Activated naive CD4-positive, alpha-beta T cell treated with anti-CD3 and anti-CD28 coated beads for 36 hours (primary cell): ENCODE measurements around the gene SNRPA1. TPM values are rescaled to one million over a fixed set of nuclear protein-coding genes. Genes with fewer than 3 reads are reported as not detected.
A peak's percentile ranks its signal among the peaks of the same experiment; 100 is the strongest.

Source experiments
- CTCF ChIA-PET: fragments of 350-600 bp; sonication (Branson Sonifier 250); formaldehyde crosslinking; loops from one replicate; lab custom pipeline; 2021; ENCODE audit warnings: antibody characterized with exemption; lab: Charles Lee
- DNase-seq: peaks from one replicate; pipeline ENCODE4 v3.0.0-alpha.2; 2020
- H3K27ac Mint-ChIP-seq: one replicate; pipeline ENCODE4 v1.8.0; 2021; ENCODE audit warnings: mild to moderate bottlenecking, mixed read lengths
- H3K27me3 Mint-ChIP-seq: one replicate; pipeline ENCODE4 v1.8.0; 2021; ENCODE audit warnings: low read depth, mixed read lengths
- H3K36me3 Mint-ChIP-seq: one replicate; pipeline ENCODE4 v1.8.0; 2021; ENCODE audit warnings: low read depth, mixed read lengths
- H3K4me1 Mint-ChIP-seq: one replicate; pipeline ENCODE4 v1.8.0; 2021; ENCODE audit warnings: low read depth, mixed read lengths
- H3K4me3 Mint-ChIP-seq: one replicate; pipeline ENCODE4 v1.8.0; 2021; ENCODE audit warnings: mild to moderate bottlenecking, moderate library complexity, mixed read lengths
- H3K9me3 Mint-ChIP-seq: one replicate; pipeline ENCODE4 v1.8.0; 2021; ENCODE audit warnings: mixed read lengths
- intact Hi-C: fragments of 100-400 bp; cut with micrococcal nuclease; formaldehyde crosslinking; loops from one replicate; pipeline ENCODE4 v1.15.1; 2023
- total RNA-seq, 2 experiments: library from RNA; stranded (reverse); gene quantifications; one replicate each; pipeline ENCODE4 v1.2.3, GENCODE V29; 2021

The SNRPA1 gene
- total RNA-seq, 2 experiments from 2014 or later, result 205 to 212 TPM

DNA sequence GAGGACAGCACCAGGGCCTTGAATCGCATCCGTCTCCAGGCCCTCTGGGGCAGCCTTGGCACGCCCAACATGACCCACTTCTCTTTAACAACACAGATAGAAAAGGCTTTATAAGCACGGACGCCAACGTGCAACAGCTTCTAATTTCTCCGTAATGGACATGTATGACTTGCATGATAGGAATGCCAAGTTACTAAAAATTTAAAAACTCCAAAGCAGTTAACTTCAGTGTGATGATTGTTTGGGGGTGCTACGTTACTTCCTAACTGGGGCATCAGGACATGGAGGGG lies 30.9 kb upstream of the SNRPA1 start:
- intact Hi-C loops, result no loop called here
- peaks cover 4% of the 10 kb centered on the region for H3K27me3 Mint-ChIP-seq
- no peaks in the 10 kb centered on the region for H3K36me3 Mint-ChIP-seq
- peaks cover 4% of the 10 kb centered on the region for H3K4me1 Mint-ChIP-seq
- CTCF ChIA-PET, result interaction anchor here (0.6 kb wide), 1 partner anchor 30 kb away, joined by 4 read pairs; no protein-coding TSS in a partner anchor
- no peak overlapping the region for H3K4me3 Mint-ChIP-seq
- H3K9me3 Mint-ChIP-seq, result no peaks in the 10 kb centered on the region
- H3K27ac Mint-ChIP-seq, result no peak overlapping the region
- no peak for DNase-seq

DNA sequence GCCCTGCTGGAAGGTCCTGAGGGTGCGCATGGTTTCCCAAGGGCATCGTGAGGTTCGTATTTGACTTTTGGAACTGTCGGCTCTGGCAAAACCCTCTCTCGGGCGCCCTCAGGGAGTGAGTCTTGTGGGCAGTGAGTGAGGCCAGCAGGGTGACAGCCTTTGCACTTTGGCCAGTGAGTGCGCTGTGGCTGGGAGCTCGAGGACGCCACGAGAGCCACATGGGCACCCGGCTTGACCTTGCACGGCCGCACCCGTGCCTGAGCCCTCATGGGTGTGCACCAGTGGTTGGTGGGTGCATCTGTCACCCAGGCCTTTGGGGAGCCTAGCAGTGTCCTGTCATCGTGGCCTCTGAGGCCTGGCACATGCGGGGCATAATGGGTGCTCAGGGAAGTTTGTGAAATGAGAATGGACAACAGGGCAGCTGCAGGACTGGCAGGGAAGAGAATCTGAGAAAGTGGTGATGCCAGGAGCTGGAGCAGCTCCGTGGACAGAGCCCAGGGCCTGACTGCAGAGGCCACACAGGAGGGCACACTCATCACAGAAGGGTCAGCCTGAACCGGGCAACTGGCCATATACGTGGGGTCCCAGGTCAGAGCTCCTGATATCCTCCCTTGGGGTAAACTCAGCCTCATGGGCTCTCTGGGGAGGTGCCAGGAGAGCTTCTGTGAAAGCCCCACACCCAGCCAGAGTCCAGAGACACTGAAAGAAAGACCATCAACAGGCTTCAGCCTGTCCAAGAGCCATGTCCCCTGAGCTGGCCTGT lies 30.4 kb upstream of the SNRPA1 start:
- no peak for DNase-seq
- Mint-ChIP-seq H3K4me3 (no peak overlapping the region), H3K36me3 (no peaks in the 10 kb centered on the region), H3K27ac (no peak overlapping the region), H3K9me3 (no peaks in the 10 kb centered on the region), H3K27me3 (peaks cover 4% of the 10 kb centered on the region), H3K4me1 (peaks cover 7% of the 10 kb centered on the region)
- intact Hi-C loops, result no loop called here
- CTCF ChIA-PET, result interaction anchor here (0.6 kb wide), 1 partner anchor 30 kb away, joined by 4 read pairs; no protein-coding TSS in a partner anchor

DNA sequence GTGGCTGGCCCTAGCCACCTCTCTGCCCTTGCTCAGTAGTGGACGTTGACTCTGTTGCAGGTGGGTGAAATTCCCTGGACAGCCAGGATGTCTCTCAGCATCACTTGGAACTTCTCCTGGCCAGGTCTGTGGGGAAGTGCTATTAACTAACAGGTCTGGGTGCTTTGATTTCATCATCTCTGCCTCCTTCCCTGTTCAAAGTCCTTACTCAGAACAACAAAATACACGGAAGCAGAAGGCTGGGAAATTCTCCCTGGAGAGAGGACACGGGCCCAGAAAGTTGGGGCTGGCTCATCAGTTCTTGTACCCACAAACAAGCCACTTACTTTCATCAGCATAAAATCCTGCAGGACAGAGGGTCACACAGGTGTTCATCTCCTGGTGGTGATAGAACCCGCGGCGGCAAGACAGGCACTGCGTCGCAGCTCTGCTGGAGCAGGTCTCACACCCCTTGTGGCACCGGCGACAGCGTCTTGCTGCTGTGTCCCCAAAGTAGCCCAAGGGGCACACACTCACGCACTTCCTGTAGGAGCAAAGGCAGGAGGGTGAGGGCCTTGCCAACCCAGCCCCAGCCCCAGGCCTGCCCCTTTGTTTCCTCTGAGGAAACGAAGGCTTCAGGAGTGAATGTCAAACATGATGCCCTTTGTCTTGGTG lies 29.6 kb upstream of the SNRPA1 start:
- intact Hi-C loops, result no loop called here
- no peak for DNase-seq
- no peaks in the 10 kb centered on the region for H3K9me3 Mint-ChIP-seq
- no peak overlapping the region for H3K27ac Mint-ChIP-seq
- peaks cover 4% of the 10 kb centered on the region for H3K27me3 Mint-ChIP-seq
- peaks cover 10% of the 10 kb centered on the region for H3K4me1 Mint-ChIP-seq
- CTCF ChIA-PET, result no interaction called here
- no peaks in the 10 kb centered on the region for H3K36me3 Mint-ChIP-seq
- no peak overlapping the region for H3K4me3 Mint-ChIP-seq

DNA sequence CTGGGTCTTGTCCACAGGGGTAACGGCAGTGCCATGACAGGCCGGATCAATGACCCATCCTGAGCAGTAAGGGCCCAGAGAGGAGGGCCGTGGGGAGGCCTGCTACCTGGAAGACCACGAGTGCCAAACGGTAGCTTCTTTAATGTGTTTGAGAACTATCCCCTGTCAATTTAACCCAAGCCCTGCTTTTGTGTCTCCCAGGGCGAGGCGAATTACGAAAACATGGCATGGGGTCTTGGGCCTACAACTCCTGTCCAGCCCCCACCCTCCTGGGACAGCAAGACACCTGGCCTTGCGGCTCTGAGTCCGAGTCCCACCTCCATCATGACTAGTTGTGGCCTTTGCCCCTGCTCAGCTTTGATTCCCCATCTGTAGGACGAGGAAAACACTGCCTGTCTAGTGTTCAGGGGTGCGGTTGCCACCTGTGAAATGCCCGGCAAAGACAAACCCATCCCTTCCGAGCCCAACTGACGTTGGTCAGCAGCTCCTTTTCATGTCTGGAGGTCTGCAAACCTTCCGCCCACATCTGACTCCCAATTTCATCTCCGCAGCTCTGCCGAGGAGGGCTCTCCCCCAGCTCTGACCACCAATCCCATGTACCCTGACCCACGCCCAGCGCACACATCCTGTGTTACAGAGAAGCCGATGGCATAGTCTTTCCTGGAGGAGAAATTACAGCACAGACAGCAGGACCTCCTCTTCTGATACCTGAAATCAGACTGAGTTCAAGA lies 28.9 kb upstream of the SNRPA1 start:
- DNase-seq, result no peak
- H3K4me1 Mint-ChIP-seq, result peaks cover 10% of the 10 kb centered on the region
- H3K36me3 Mint-ChIP-seq, result no peaks in the 10 kb centered on the region
- H3K4me3 Mint-ChIP-seq, result no peak overlapping the region
- CTCF ChIA-PET, result interaction anchor here (0.6 kb wide), 1 partner anchor 25 kb away, joined by 3 read pairs; no protein-coding TSS in a partner anchor
- intact Hi-C loops, result no loop called here
- H3K27ac Mint-ChIP-seq, result no peak overlapping the region
- peaks cover 4% of the 10 kb centered on the region for H3K27me3 Mint-ChIP-seq
- H3K9me3 Mint-ChIP-seq, result no peaks in the 10 kb centered on the region

DNA sequence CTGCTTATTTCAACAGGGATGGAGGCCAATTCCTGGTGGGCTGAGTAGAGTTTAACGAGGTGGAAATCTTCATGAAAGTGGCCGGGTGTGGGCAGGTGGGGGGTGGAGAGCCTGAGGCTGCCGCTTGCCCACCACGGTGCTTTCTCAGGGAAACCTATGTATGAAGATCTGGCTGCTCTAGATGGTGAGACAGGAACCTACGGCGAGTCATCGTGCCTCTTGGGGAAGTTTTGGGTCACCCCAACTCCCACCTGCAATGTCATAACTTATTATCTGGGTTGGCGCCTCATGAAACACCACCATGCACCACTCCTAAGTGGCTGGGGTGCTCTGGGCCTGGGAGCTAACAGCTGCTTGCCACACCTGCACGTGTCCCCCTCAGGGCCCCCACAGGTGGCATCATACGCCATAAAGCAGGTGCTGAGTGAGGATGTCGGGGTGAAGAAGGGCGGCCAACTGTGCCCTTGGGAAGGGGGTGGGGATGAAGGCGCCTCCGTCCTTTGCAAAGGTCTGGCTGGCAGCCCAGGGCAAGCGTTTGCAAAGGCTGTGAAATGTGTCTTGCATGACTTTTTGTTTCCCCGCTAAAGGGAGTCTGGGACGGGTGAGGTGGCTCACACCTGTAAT lies 27.9 kb upstream of the SNRPA1 start:
- intact Hi-C loops, result no loop called here
- H3K27me3 Mint-ChIP-seq, result peaks cover 4% of the 10 kb centered on the region
- H3K27ac Mint-ChIP-seq, result no peak overlapping the region
- no peak for DNase-seq
- CTCF ChIA-PET, result no interaction called here
- H3K4me1 Mint-ChIP-seq, result peaks cover 10% of the 10 kb centered on the region
- H3K9me3 Mint-ChIP-seq, result no peaks in the 10 kb centered on the region
- no peaks in the 10 kb centered on the region for H3K36me3 Mint-ChIP-seq
- H3K4me3 Mint-ChIP-seq, result no peak overlapping the region

DNA sequence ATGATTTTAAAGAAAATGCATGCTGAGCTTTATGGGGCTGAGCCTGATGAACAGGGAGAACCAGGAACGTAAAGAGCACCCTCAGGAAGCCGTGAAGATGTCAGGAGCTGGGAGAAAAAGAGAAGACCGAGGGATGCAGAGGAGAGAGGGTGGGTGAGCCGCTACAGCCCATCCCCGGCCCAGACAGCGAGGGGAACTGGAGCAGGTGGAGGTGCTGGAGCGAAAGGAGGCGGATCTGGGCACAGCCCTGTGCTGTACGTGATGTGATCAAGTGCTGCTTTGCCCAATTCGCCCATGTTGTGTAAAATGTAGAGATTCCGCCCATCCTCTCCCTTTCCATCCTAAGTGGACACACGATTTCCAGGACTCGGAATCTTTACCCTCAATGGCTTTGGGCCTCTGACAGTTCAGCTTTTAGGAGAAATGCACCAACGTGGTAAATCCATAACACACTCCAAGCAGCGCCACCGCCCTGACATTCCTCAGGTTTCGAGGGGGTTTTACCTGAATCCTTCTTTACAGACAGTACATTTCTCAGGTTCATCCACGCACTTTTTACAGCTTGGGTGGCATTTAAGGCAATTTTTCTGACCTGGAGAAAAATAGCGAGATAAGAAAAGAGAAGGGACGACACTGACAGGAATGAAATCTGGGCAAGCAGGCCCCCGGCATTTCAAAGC lies 27.1 kb upstream of the SNRPA1 start:
- DNase-seq, result no peak
- H3K27ac Mint-ChIP-seq, result no peak overlapping the region
- no peaks in the 10 kb centered on the region for H3K36me3 Mint-ChIP-seq
- H3K4me1 Mint-ChIP-seq, result peaks cover 10% of the 10 kb centered on the region
- intact Hi-C loops, result no loop called here
- H3K27me3 Mint-ChIP-seq, result peaks cover 4% of the 10 kb centered on the region
- no peak overlapping the region for H3K4me3 Mint-ChIP-seq
- CTCF ChIA-PET, result interaction anchor here (1.4 to 2.2 kb wide), 3 partner anchors 12 to 179 kb away, joined by 4 to 7 read pairs (median 5); no protein-coding TSS in a partner anchor
- H3K9me3 Mint-ChIP-seq, result no peaks in the 10 kb centered on the region

DNA sequence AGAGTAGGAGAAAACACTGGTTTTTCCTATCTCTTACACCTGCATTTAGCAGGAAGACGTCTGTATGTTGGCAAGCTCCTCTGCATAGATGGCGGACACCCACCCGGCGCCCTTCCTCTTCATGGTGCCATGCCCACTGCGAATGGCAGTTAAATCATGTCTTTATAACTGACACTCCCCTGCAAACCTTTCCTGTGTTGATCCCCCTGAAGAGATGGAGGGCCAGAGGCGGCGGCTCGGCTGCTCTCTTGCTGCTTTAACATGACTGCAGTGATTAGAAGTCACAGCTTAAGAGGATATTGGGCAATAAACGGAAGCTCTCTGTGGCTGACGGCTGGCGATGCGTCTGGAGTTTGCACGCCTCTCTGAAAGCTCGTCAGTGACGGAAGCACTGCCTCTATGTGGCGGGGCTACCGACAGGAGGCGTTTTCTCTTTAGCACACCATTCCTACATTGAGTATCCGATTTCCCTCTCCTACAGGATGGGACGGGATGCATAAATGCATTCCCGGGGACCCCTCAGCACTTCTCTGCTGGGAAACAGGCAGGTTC lies 25.5 kb upstream of the SNRPA1 start:
- CTCF ChIA-PET, result interaction anchor here (0.8 to 2.9 kb wide), 17 partner anchors 9 to 321 kb away, joined by 3 to 17 read pairs (median 4); partner anchors contain the start of gene SNRPA1
- intact Hi-C loops, result loop anchor here (1.0 kb wide), 4 partner anchors 14 to 332 kb away; partner anchors contain the start of gene TM2D3
- H3K4me1 Mint-ChIP-seq, result peaks cover 10% of the 10 kb centered on the region

DNA sequence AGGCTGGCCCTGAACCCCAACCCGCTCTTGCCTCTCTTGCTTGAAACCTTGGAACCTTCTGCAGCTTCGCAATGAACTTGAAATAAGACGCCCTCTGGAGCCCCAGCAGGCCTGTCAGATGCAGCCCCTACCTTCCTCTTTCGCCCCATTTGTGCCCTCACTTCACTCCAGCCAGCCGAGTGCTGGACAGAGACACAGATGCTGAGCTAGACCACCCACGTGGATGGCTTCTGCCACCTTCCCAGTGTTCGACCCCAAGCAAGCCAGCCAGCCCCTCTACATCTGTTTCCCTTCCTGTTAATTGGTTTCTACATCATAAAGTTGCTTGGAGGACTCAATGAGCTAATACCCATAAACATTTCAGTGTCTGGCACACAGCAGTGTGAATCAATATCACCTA lies 23.8 kb upstream of the SNRPA1 start:
- H3K4me3 Mint-ChIP-seq, result no peak overlapping the region
- CTCF ChIA-PET, result interaction anchor here (1.2 to 2.9 kb wide), 3 partner anchors 19 to 30 kb away, joined by 6 to 17 read pairs (median 11); no protein-coding TSS in a partner anchor

More for the DNA sequence above, 25.5 kb upstream of the SNRPA1 start:
- no peaks in the 10 kb centered on the region for H3K36me3 Mint-ChIP-seq
- peak overlapping the region; percentile 80 for H3K4me3 Mint-ChIP-seq
- H3K27ac Mint-ChIP-seq, result peak overlapping the region; percentile 74
- no peaks in the 10 kb centered on the region for H3K9me3 Mint-ChIP-seq
- peak; percentile 89 for DNase-seq
- no peaks in the 10 kb centered on the region for H3K27me3 Mint-ChIP-seq

DNA sequence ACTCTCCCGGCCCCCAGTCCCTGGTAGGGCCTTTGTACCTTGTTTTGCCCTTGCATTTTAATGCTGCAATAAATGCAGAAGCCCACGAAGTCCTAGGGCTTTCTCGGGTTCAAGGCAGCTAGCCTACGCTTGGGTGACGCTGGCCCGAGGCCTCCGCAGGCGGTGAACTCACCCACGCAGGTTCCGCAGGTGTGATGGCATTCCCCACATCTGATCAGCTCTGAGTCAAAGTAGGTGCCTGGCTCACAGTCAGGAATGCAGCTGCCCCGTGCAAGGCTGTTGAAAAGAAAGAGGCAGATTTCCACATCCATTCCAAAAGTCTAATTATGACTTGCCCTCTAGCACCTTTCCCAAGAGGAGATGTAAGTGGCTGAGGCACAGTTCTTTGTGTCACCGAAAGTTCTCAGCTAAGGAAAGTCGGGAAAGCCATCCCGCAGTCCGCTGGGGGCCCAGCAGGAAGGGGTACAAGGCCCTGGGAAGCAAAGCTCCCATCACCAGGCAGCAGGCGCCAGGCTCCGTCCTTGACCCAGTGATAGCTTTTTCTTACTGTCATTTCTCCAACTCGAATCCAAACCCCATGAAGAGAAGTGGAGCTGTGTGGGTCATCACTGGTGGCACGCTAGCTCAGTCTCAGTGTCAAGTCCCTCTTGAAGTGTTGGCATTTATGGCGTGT lies 23.2 kb upstream of the SNRPA1 start:
- H3K4me3 Mint-ChIP-seq, result no peak overlapping the region
- H3K9me3 Mint-ChIP-seq, result no peaks in the 10 kb centered on the region
- CTCF ChIA-PET, result interaction anchor here (2.9 kb wide), 1 partner anchor 30 kb away, joined by 17 read pairs; no protein-coding TSS in a partner anchor
- intact Hi-C loops, result no loop called here
- no peaks in the 10 kb centered on the region for H3K27me3 Mint-ChIP-seq
- H3K36me3 Mint-ChIP-seq, result no peaks in the 10 kb centered on the region
- peaks cover 10% of the 10 kb centered on the region for H3K4me1 Mint-ChIP-seq
- DNase-seq, result no peak
- H3K27ac Mint-ChIP-seq, result no peak overlapping the region

More for the DNA sequence above, 23.8 kb upstream of the SNRPA1 start:
- intact Hi-C loops, result no loop called here
- Mint-ChIP-seq H3K27ac (no peak overlapping the region), H3K9me3 (no peaks in the 10 kb centered on the region), H3K36me3 (no peaks in the 10 kb centered on the region), H3K27me3 (no peaks in the 10 kb centered on the region), H3K4me1 (peaks cover 10% of the 10 kb centered on the region)
- DNase-seq, result no peak

DNA sequence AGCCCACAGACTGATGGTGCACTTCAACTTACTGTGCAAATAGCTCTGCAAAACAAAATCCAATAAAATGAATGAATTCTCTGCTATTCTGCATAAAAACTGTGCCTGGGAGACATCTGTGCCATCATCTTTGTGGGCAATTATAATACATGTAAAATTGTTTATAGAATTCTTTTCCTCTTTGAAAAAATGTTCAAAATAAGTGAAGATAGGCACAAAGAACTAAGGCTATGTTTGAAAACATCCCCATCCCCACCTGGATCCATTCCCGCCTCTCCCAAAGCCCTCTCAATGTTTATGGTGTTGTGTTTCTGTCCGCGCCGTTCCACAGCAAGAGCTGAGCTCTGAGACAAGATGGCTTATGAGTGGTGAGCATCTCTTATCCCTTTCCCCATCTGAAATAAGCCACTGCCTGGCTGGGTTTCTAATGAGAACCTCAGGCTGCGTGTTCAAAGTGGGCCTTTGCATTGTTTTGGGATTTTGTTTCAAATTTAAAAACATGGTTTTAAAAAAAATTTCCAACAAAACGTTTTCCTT lies 22.4 kb upstream of the SNRPA1 start:
- CTCF ChIA-PET, result interaction anchor here (1.1 kb wide), 1 partner anchor 185 kb away, joined by 3 read pairs; no protein-coding TSS in a partner anchor
- H3K9me3 Mint-ChIP-seq, result no peaks in the 10 kb centered on the region
- no peak for DNase-seq
- intact Hi-C loops, result no loop called here
- H3K36me3 Mint-ChIP-seq, result no peaks in the 10 kb centered on the region
- no peak overlapping the region for H3K27ac Mint-ChIP-seq
- no peaks in the 10 kb centered on the region for H3K27me3 Mint-ChIP-seq
- H3K4me1 Mint-ChIP-seq, result peaks cover 10% of the 10 kb centered on the region
- H3K4me3 Mint-ChIP-seq, result no peak overlapping the region
